Neural cell (in vitro differentiated cells): ENCODE measurements around the gene LSAMP.

ENCODE experiments used
- CTCF ChIP-seq: fragments of 450-650 bp; IDR thresholded peaks from 2 replicates; pipeline ENCODE4 v1.5.1; 2014; ENCODE audit warnings: antibody characterized with exemption, mild to moderate bottlenecking, moderate library complexity; ENCODE audit not compliant: poor library complexity, severe bottlenecking
- RAD21 ChIP-seq: fragments of 450-650 bp; conservative IDR thresholded peaks from 2 replicates; pipeline ENCODE4 v1.6.1; 2014; ENCODE audit warnings: antibody characterized with exemption, mild to moderate bottlenecking, moderate library complexity
- TAF1 ChIP-seq: IDR thresholded peaks from 2 replicates; pipeline ENCODE4 v1.6.1; 2012; ENCODE audit warnings: low read depth

DNA sequence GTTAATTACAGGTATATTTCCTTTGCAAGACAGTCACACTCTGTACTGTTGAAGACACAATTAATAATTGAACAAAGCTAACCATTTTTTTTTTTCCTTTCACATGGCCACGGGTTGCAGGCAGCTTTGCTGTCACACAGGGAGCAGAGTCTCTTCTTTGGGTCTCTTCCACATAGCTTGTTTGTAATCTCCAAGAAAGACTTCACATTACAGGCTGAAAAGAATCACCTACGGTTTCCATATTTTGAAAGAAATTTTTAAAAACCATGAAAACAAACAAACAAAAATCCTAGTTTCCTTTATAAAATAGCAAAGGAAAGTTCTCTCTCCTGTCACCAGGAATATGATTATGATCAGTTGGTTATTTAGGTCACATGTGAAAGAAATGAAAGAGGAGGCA lies 429.4 kb downstream of the LSAMP start:
- TF ChIP-seq CTCF (no peak), TAF1 (no peak), RAD21 (no peak)
